Fibroblast of pulmonary artery (primary cell): ENCODE data around the gene CELA3A.
A peak's percentile ranks its signal among the peaks of the same experiment; 100 is the strongest.

ENCODE experiments used
- DNase-seq: peaks from one replicate; pipeline ENCODE4 v3.0.0-alpha.2; 2010; ENCODE audit warnings: low read depth
- H3K4me3 ChIP-seq: replicated peaks from 2 replicates; pipeline ENCODE4 v1.5.1; 2011; ENCODE audit warnings: low read depth, mild to moderate bottlenecking, control low read depth, low read length, moderate library complexity
- TF ChIP-seq, protein P1 (sequence below): IDR thresholded peaks from 2 replicates; pipeline ENCODE4 v1.5.1; 2011; ENCODE audit warnings: mild to moderate bottlenecking, control low read depth, low read length, inconsistent platforms; ENCODE audit errors: missing control alignments

The CELA3A gene, protein sequence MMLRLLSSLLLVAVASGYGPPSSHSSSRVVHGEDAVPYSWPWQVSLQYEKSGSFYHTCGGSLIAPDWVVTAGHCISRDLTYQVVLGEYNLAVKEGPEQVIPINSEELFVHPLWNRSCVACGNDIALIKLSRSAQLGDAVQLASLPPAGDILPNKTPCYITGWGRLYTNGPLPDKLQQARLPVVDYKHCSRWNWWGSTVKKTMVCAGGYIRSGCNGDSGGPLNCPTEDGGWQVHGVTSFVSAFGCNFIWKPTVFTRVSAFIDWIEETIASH

DNA sequence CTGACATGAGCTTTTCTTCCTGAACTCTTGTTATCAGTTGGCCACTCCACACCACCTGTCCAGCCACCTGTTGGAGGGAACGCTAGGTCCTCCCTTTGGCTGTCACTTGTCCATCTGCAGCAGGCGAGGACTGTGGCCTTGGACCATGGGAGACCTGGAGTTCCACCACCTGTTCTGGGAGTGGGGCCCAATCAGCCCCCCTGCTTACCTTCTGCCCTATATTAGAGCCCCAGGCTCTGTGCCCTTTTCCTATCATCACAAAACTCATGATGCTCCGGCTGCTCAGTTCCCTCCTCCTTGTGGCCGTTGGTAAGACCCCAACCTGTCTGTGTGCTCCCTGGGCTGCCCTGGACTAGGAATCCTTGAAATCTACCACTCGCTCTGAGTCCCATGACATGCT is at the start of gene CELA3A:
CELA3A (plus strand) TSS at position 249 of the 400 bp plus-strand sequence; CDS start at position 267, 18 bp downstream.
- no peak within 1 kb of the TSS for H3K4me3 ChIP-seq
- no peak for DNase-seq
- TF ChIP-seq, protein P1, sequence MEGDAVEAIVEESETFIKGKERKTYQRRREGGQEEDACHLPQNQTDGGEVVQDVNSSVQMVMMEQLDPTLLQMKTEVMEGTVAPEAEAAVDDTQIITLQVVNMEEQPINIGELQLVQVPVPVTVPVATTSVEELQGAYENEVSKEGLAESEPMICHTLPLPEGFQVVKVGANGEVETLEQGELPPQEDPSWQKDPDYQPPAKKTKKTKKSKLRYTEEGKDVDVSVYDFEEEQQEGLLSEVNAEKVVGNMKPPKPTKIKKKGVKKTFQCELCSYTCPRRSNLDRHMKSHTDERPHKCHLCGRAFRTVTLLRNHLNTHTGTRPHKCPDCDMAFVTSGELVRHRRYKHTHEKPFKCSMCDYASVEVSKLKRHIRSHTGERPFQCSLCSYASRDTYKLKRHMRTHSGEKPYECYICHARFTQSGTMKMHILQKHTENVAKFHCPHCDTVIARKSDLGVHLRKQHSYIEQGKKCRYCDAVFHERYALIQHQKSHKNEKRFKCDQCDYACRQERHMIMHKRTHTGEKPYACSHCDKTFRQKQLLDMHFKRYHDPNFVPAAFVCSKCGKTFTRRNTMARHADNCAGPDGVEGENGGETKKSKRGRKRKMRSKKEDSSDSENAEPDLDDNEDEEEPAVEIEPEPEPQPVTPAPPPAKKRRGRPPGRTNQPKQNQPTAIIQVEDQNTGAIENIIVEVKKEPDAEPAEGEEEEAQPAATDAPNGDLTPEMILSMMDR = no peak

DNA sequence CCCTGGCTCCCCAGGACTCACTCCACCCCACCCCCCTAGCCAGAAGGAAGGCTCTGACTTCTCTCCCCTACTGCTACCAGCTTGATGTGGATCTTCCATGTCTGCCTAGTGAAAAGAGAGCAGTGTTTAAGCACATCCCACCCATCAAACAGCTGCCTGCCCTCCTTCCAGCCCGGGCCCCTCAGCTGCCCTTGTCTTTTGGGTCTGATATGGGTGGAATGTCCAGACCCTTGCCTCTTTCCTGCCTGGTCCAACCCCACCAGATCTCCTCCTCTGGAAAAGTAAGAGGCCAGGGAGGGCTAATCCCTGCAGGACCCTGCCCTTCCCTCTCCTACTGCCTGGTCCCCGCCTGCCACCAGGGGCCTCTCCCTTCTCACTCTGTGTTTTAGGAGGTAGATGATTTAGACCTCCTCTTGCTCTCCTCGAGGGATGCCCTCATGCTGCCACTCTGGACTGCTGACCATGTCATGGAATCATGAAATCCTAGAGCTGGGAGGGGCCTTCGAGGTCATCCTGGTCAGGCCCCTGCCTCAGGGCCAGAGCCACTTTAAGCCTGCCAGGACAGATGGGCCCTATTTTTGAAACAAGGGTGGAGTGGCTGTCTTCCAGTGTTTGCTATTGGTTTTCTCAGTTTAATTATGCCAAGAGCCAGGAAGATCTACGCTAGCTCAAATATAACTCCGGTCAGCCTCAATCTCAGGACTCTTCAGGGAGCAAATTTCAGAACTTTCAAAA is 48.5 kb upstream of the CELA3A start:
- TF ChIP-seq, protein P1 = no peak
- no peak for DNase-seq
- H3K4me3 ChIP-seq = no peak overlapping the region

DNA sequence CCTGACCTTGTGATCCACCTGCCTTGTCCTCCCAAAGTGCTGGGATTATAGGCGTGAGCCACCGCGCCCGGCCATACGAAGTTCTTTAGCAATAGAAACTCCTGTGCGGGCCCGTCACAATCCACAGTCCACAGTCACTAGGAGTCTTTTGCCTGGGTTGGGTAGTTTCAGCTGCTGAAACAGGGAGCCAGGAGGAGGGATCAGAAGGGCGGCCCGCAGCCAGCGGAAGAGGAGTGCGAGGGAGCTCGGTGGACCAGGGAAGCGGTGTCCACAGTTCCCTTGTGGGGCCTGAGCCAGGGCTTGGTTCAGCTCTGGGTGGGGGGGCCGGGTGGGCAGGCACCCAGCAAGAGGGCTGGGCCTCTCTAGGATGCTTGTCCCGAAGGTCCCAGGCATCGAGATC is 46.4 kb upstream of the CELA3A start:
- TF ChIP-seq, protein P1 = no peak
- no peak overlapping the region for H3K4me3 ChIP-seq
- no peak for DNase-seq

DNA sequence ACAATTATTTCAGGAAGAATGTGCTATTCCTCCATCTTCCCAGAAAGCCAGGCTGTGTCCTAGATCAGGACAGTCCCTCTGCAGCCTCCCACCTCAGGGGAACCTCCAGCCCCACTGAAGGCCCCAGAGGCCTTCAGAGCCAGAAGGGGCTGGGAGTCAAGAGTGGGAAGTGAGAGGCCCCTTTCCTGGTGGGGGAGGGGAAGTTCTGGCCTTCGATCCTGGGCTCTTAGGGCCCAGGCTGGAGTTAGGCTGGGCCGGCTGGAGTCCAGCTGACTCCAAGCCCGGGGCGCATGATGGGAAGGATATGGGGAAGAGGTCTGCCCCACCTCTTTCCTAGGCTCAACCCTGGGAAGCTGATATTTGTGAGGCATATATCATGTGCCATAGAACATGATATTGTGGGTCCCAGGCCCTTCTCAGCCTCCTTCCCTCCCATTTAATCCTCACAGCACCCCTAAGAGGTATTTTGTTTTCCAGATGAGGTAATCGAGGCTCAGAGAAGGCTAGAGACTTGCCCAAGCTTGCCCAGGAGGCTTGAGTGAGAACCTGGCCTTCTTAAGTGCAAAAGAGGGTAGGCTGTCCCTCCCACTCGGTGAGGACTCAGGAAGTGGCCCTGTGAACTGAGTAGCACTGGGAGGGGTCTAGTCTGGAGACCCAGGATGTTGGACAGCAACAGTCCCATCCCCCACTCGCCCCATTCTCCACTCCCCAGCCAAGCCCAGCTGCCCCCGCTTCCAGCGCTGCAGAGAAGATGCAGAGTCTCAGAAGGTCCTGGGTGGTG is 45.8 kb upstream of the CELA3A start:
- no peak overlapping the region for H3K4me3 ChIP-seq
- TF ChIP-seq, protein P1 = no peak

DNA sequence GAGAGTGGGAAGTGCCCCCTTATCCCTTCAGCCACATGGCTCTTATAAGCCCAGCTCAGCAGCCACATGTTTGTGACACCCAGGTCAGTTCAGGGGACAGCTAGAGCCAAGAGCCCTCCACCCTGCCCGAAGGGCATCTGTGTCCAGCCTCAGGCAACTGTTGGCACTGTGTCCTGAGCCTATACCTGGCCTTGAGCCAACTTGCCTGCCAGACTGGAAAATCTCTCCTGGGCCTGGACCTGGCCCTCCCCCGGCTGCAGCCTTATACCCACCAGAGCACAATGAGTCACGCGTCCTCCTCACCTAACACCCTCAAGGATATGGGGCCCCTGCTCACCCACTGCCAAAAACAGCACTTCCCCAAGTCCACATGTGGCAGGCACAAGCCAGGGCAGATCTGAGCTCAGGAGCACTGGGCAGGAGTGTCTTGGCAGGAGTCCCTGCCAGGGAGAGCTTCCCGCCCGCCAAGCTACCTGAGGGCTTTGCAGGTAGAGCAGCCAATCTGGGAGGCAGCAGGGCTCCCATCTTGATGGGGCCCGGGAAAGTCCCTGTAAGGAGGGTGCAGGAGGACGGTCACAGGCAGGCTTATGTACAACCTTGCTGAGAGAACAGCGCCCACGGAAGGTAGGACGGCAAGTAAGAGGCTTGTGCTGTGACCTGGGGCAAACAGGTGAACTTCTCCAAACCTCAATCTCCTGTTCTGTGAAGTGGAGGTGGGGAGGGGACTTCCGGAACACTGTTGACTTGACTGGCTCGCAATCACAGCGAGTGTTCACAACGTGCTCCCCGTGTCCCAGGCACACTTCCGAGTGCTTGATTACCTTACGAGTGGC is 44.5 kb upstream of the CELA3A start:
- TF ChIP-seq, protein P1 = no peak
- H3K4me3 ChIP-seq = no peak overlapping the region
- DNase-seq = peak; percentile 67

More for the DNA sequence above, 45.8 kb upstream of the CELA3A start:
- peak; percentile 50 for DNase-seq

DNA sequence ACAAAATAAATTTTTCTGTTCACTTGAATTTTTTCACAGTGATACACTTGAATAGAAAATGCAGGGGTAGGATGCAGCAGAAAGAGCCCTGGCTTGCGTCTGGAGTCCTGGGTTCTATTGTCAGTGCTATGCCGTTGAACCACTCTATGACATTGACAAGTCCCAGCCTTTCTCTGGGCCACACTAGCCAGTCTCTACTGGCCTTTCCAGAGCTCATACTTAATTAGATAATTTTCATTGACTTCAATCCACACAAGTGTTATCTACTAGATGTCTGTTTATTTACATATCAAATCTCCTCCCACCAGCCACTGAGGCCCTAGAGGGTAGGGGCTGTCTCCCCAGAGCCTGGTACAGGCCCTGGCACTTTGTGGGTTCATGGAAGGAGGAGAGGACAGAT is 40.1 kb upstream of the CELA3A start:
- DNase-seq = no peak
- H3K4me3 ChIP-seq = no peak overlapping the region
- TF ChIP-seq, protein P1 = no peak
